Activated naive CD8-positive, alpha-beta T cell treated with anti-CD3 and anti-CD28 coated beads, Interleukin-2, amount 10 ng/mL, durations not matched to agents 7 days and 5 days (primary cell): ENCODE results near the gene SEC14L2. TPM values are rescaled to one million over a fixed set of nuclear protein-coding genes. Genes with fewer than 3 reads are reported as not detected.
"Not testable (repeated sequence)": the region's sequence is repeated elsewhere in the genome, so short reads cannot be mapped to it uniquely, and the experiment has no call there.

Experiments used
- ATAC-seq: fragments of 150-1000 bp; cut with Tn5 transposase; one replicate; pipeline ENCODE4 v1.10.0; 2021; ENCODE audit warnings: low read depth, moderate library complexity
- POLR2A ChIA-PET: fragments of 350-600 bp; sonication (Branson Sonifier 250); formaldehyde crosslinking; loops from one replicate; lab custom pipeline; 2021; ENCODE audit warnings: antibody characterized with exemption; lab: Charles Lee
- DNase-seq: peaks from one replicate; pipeline ENCODE4 v3.0.0; 2021
- H3K27ac Mint-ChIP-seq: one replicate; pipeline ENCODE4 v1.8.0; 2022; ENCODE audit warnings: mild to moderate bottlenecking, mixed read lengths
- H3K27me3 Mint-ChIP-seq: one replicate; pipeline ENCODE4 v1.8.0; 2022; ENCODE audit warnings: mild to moderate bottlenecking, moderate library complexity, mixed read lengths
- H3K36me3 Mint-ChIP-seq: one replicate; pipeline ENCODE4 v1.8.0; 2021; ENCODE audit warnings: mild to moderate bottlenecking, mixed read lengths
- H3K4me1 Mint-ChIP-seq: one replicate; pipeline ENCODE4 v1.8.0; 2021; ENCODE audit warnings: mixed read lengths
- H3K4me3 Mint-ChIP-seq: one replicate; pipeline ENCODE4 v1.8.0; 2022; ENCODE audit warnings: mild to moderate bottlenecking, moderate library complexity, mixed read lengths
- H3K9me3 Mint-ChIP-seq: one replicate; pipeline ENCODE4 v1.8.0; 2021; ENCODE audit warnings: mixed read lengths
- total RNA-seq, 2 experiments: library from RNA; stranded (reverse); gene quantifications; one replicate each; pipeline ENCODE4 v1.2.3, GENCODE V29; 2021

The SEC14L2 gene
- total RNA-seq, 2 experiments from 2014 or later = 9.9 TPM

GRCh38 chr22:30439836-30440235 lies 43.0 kb downstream of the SEC14L2 start:
- Mint-ChIP-seq H3K4me3 (no peak overlapping the region), H3K27ac (no peak overlapping the region)
- POLR2A ChIA-PET = no interaction called here

GRCh38 chr22:30441088-30441487 lies 44.3 kb downstream of the SEC14L2 start:
- ATAC-seq = no peak
- no peak overlapping the region for H3K27ac Mint-ChIP-seq
- no peak for DNase-seq
- no peak overlapping the region for H3K4me3 Mint-ChIP-seq
- peaks cover 6% of the 10 kb centered on the region for H3K9me3 Mint-ChIP-seq
- peaks cover 8% of the 10 kb centered on the region for H3K36me3 Mint-ChIP-seq
- H3K27me3 Mint-ChIP-seq = peaks cover 28% of the 10 kb centered on the region
- peaks cover 24% of the 10 kb centered on the region for H3K4me1 Mint-ChIP-seq
- POLR2A ChIA-PET = no interaction called here

More at GRCh38 chr22:30439836-30440235, 43.0 kb downstream of the SEC14L2 start:
- Mint-ChIP-seq H3K9me3 (peaks cover 6% of the 10 kb centered on the region), H3K36me3 (peaks cover 15% of the 10 kb centered on the region), H3K27me3 (peaks cover 23% of the 10 kb centered on the region), H3K4me1 (peaks cover 31% of the 10 kb centered on the region)
- DNase-seq (no peak), ATAC-seq (no peak)

GRCh38 chr22:30444632-30445437 lies 48.0 kb downstream of the SEC14L2 start:
- POLR2A ChIA-PET = interaction anchor here (0.7 to 1.2 kb wide), 2 partner anchors 14 to 48 kb away, joined by 3 to 4 read pairs; partner anchors contain the start of gene SEC14L2
- DNase-seq = peak; percentile 59
- Mint-ChIP-seq H3K36me3 (peaks cover 3% of the 10 kb centered on the region), H3K27ac (no peak overlapping the region), H3K9me3 (peaks cover 5% of the 10 kb centered on the region), H3K27me3 (peaks cover 31% of the 10 kb centered on the region), H3K4me1 (peaks cover 24% of the 10 kb centered on the region), H3K4me3 (no peak overlapping the region)
- no peak for ATAC-seq

DNA sequence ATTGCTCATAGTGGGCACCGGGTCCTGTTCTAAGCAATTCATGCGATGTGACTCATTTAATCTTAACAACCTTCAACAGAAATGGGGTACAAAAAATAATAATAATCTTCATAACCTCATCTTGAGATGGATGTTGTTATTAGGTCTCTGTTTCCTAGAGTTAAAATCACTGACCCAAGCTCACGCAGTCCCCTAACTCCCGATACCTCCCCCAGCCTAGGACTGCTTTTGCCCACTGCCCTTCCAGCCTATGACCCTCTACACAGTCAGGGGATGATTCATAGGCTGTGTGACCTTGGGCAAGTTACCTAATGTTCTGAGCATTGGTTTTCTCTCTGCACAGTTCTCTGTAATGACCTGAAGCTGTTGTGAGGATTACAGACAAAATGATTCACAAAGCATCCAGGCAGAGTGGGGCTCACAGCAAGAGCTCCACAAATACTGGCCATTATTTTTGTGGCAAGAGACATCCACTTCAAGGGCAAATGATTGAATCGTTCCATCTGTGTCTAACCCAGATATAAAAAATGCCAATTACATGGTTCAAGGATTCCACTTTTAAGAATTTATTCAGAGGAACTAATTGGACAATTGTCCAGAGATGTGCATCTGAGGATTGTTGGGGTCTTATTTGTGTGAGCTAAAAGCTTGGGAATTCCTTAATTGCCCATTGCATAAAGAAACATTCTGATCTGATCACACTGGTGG lies 48.8 kb downstream of the SEC14L2 start:
- POLR2A ChIA-PET = no interaction called here
- Mint-ChIP-seq H3K9me3 (peaks cover 3% of the 10 kb centered on the region), H3K4me1 (peaks cover 24% of the 10 kb centered on the region), H3K4me3 (peak overlapping the region; percentile 39), H3K27ac (no peak overlapping the region), H3K27me3 (peaks cover 26% of the 10 kb centered on the region), H3K36me3 (peaks cover 3% of the 10 kb centered on the region)
- ATAC-seq (no peak), DNase-seq (no peak)

- POLR2A ChIA-PET = interaction anchor here (0.7 kb wide), 1 partner anchor 227 kb away, joined by 3 read pairs; no protein-coding TSS in a partner anchor
- Mint-ChIP-seq H3K4me3 (no peak overlapping the region), H3K9me3 (no peaks in the 10 kb centered on the region), H3K36me3 (no peaks in the 10 kb centered on the region), H3K4me1 (peaks cover 14% of the 10 kb centered on the region), H3K27me3 (peaks cover 21% of the 10 kb centered on the region), H3K27ac (no peak overlapping the region)
- ATAC-seq (no peak), DNase-seq (no peak)
Observed at GRCh38 chr22:30447656-30448055, 50.8 kb downstream of the SEC14L2 start.

DNA sequence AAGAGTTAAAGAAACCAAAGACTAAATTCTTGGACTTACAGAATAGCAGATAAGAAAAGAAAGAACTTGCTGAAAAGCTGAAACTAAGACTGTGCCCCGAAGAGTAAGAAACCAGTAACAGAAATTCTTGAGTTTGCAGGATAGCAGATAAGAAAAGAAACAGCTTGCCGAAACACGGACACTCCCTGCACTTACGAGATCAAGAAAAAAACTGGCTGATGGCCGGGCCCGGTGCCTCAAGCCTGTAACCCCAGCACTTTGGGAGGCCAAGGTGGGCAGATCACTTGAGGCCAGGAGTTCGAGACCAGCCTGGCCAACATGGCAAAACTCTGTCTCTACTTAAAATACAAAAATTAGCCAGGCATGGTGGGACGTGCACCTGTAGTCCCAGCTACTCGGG lies 54.7 kb downstream of the SEC14L2 start:
- POLR2A ChIA-PET = interaction anchor here (0.6 kb wide), 1 partner anchor 373 kb away, joined by 4 read pairs; no protein-coding TSS in a partner anchor
- H3K27ac Mint-ChIP-seq, DNase-seq, H3K4me1 Mint-ChIP-seq, H3K4me3 Mint-ChIP-seq, H3K36me3 Mint-ChIP-seq, H3K9me3 Mint-ChIP-seq, ATAC-seq: not testable (repeated sequence)
- H3K27me3 Mint-ChIP-seq = peaks cover 12% of the 10 kb centered on the region

DNA sequence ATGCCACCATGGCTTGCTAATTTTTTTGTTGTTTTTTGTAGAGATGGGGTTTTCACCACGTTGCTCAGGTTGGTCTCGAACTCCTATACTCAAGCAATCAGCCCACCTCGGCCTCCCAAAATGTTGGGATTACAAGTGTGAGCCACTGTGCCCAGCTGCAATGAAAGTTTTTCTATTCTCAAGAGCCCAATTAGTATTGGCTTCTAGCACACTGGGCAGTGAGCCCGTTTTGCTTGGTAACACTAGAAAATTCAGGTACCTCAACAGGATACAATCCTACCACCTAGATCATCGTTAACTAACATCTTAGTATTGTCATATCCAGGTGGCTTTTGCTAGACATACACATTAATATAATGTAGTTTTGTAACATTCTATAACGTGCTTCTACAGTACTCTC lies 56.0 kb downstream of the SEC14L2 start:
- Mint-ChIP-seq H3K27me3 (peaks cover 8% of the 10 kb centered on the region), H3K4me1 (no peaks in the 10 kb centered on the region), H3K4me3 (no peak overlapping the region), H3K27ac (no peak overlapping the region), H3K9me3 (no peaks in the 10 kb centered on the region), H3K36me3 (no peaks in the 10 kb centered on the region)
- POLR2A ChIA-PET = no interaction called here
- DNase-seq = no peak
- no peak for ATAC-seq

DNA sequence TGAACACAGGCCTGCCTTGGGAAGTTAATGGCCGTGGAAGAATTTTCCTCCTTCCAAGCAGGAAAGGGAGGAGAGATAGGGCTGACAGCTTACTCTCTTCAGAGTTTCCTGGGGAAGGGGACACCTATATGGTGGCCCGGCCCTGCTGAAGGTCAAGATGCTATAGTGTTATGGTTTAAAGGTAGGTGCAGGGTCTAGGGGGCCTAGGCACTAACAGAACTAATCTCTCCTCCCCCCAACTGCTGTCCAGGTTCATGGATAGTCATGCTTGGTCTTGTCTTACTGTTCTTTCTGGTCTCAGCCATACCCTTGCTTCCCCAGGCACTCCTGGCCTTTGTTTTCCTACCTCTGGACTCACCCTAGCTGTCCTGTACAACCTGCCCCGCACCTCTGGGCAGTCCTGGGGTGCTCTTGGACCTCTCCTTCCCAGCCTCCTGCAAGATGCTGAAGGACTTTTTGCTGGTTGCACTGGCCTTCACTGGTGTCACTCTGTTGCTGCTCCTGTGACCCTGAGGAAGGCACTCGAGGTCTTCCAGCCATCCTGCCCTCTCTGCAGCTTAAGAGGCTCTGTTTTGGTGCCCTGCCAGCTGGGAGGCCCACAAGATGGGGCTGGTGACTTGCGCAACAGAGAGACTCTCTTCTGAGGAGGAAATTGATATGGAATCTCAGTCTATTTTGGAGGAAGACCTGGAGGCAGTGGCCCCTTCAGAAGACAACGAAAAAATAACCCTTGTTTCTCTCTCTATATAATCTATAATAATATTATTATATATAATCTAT lies 57.1 kb downstream of the SEC14L2 start:
- H3K27ac Mint-ChIP-seq = no peak overlapping the region
- H3K4me1 Mint-ChIP-seq = no peaks in the 10 kb centered on the region
- no peaks in the 10 kb centered on the region for H3K36me3 Mint-ChIP-seq
- H3K4me3 Mint-ChIP-seq = no peak overlapping the region
- POLR2A ChIA-PET = no interaction called here
- DNase-seq (peak; percentile 41), ATAC-seq (peak; percentile 68)
- H3K9me3 Mint-ChIP-seq = no peaks in the 10 kb centered on the region
- H3K27me3 Mint-ChIP-seq = peaks cover 8% of the 10 kb centered on the region

GRCh38 chr22:30455075-30455840 lies 58.4 kb downstream of the SEC14L2 start:
- no peak overlapping the region for H3K27ac Mint-ChIP-seq
- H3K36me3 Mint-ChIP-seq = no peaks in the 10 kb centered on the region
- no peaks in the 10 kb centered on the region for H3K4me1 Mint-ChIP-seq
- POLR2A ChIA-PET = no interaction called here
- ATAC-seq (no peak), DNase-seq (no peak)
- H3K4me3 Mint-ChIP-seq = no peak overlapping the region
- H3K27me3 Mint-ChIP-seq = peaks cover 7% of the 10 kb centered on the region
- no peaks in the 10 kb centered on the region for H3K9me3 Mint-ChIP-seq

GRCh38 chr22:30457981-30458380 lies 61.2 kb downstream of the SEC14L2 start:
- H3K4me1 Mint-ChIP-seq = no peaks in the 10 kb centered on the region
- no peaks in the 10 kb centered on the region for H3K36me3 Mint-ChIP-seq
- no peak for DNase-seq
- ATAC-seq = no peak
- H3K9me3 Mint-ChIP-seq = no peaks in the 10 kb centered on the region
- POLR2A ChIA-PET = no interaction called here
- peaks cover 2% of the 10 kb centered on the region for H3K27me3 Mint-ChIP-seq
- no peak overlapping the region for H3K4me3 Mint-ChIP-seq
- no peak overlapping the region for H3K27ac Mint-ChIP-seq

DNA sequence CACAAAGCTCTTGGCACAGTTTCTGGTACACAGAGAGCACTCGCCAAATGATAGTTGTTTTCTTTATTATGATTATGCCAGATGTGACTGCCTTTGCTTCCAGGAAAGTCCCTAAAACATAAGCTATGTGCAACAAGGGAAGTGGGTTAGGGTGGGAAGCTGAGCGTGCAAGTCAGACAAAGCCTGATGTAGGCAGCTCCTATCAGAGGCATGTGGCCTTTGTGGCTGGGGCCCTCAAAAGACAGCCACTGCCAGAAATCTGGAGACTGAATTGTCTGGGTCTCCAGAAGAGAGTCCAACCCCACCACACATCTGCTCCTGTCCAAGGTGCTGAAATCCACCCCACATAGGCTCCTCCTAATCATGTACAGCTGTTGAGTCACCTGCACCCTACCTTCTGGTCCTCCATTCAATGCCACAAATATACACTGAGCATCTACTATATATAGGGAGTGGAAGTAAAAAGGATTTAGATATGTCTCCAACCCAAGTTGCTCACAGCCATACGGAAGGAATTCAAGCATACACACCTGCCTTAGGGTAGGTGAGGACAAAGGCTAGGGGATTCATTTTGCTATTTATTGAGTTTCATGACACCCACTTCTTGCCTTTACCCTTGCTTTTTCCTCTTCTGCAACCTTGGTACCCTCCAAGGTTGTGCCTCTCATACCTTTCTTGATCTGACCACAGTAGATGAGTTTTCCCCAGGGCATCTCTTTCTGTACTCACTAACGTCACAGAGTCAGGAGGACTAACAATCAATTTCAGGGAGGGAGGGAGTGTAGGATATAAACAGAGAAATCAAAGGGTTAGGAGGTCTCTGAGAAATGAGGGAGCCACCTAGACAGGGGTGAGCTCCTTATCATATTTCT lies 62.6 kb downstream of the SEC14L2 start:
- Mint-ChIP-seq H3K4me1 (no peaks in the 10 kb centered on the region), H3K27me3 (peaks cover 2% of the 10 kb centered on the region), H3K27ac (no peak overlapping the region), H3K9me3 (no peaks in the 10 kb centered on the region), H3K36me3 (no peaks in the 10 kb centered on the region), H3K4me3 (no peak overlapping the region)
- no peak for ATAC-seq
- DNase-seq = no peak
- POLR2A ChIA-PET = no interaction called here

- H3K4me1 Mint-ChIP-seq = no peaks in the 10 kb centered on the region
- no peak overlapping the region for H3K4me3 Mint-ChIP-seq
- no peak for DNase-seq
- no peak overlapping the region for H3K27ac Mint-ChIP-seq
- H3K27me3 Mint-ChIP-seq = peaks cover 5% of the 10 kb centered on the region
- no peak for ATAC-seq
- POLR2A ChIA-PET = no interaction called here
- no peaks in the 10 kb centered on the region for H3K36me3 Mint-ChIP-seq
- no peaks in the 10 kb centered on the region for H3K9me3 Mint-ChIP-seq
Observed at GRCh38 chr22:30460147-30460546, 63.3 kb downstream of the SEC14L2 start.
